ENCODE measurements around the gene PRMT7.

GRCh38 chr16:68272507-68273209 is 38.2 kb upstream of the PRMT7 start:
- TF ChIP-seq, protein P1, sequence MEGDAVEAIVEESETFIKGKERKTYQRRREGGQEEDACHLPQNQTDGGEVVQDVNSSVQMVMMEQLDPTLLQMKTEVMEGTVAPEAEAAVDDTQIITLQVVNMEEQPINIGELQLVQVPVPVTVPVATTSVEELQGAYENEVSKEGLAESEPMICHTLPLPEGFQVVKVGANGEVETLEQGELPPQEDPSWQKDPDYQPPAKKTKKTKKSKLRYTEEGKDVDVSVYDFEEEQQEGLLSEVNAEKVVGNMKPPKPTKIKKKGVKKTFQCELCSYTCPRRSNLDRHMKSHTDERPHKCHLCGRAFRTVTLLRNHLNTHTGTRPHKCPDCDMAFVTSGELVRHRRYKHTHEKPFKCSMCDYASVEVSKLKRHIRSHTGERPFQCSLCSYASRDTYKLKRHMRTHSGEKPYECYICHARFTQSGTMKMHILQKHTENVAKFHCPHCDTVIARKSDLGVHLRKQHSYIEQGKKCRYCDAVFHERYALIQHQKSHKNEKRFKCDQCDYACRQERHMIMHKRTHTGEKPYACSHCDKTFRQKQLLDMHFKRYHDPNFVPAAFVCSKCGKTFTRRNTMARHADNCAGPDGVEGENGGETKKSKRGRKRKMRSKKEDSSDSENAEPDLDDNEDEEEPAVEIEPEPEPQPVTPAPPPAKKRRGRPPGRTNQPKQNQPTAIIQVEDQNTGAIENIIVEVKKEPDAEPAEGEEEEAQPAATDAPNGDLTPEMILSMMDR (IDR thresholded peaks at IDR 0.05): no peak
- TF ChIP-seq POLR2A (IDR thresholded peaks at IDR 0.05) (no peak), POLR2AphosphoS5 (IDR thresholded peaks at IDR 0.05) (no peak)

Measured in gastroesophageal sphincter (tissue), 3 donors.